Measurements from ENCODE around the gene CAMTA1.

CAMTA1 gene

DNA sequence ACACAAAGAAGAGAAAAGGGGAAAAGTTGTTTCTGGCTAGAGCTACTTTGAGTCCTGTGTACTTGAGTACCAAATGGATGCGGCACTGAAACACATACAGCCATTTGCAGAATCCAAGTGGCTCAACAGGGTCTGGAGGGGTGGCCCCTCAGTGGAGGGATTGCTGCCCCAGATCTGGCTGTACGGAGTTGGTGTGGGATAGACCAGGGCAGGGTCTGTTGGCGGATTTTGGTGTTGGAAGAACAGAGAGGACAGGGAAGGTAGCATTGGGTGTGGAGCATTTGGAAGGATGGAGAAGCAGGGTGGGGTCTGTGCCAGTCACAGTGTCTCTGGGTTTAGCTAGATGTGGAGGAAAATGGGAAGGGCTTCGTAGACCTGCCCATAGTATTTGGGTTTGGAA is 220.5 kb downstream of the CAMTA1 start:
- no peak overlapping the region for H3K4me3 ChIP-seq (ENCODE audit: low read depth, low read length)
- TF ChIP-seq, protein P1, sequence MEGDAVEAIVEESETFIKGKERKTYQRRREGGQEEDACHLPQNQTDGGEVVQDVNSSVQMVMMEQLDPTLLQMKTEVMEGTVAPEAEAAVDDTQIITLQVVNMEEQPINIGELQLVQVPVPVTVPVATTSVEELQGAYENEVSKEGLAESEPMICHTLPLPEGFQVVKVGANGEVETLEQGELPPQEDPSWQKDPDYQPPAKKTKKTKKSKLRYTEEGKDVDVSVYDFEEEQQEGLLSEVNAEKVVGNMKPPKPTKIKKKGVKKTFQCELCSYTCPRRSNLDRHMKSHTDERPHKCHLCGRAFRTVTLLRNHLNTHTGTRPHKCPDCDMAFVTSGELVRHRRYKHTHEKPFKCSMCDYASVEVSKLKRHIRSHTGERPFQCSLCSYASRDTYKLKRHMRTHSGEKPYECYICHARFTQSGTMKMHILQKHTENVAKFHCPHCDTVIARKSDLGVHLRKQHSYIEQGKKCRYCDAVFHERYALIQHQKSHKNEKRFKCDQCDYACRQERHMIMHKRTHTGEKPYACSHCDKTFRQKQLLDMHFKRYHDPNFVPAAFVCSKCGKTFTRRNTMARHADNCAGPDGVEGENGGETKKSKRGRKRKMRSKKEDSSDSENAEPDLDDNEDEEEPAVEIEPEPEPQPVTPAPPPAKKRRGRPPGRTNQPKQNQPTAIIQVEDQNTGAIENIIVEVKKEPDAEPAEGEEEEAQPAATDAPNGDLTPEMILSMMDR (IDR thresholded peaks at IDR 0.05; ENCODE audit: low read depth, low read length, missing control alignments) = no peak

GRCh38 chr1:7006996-7007871 is 222.0 kb downstream of the CAMTA1 start:
- H3K4me3 ChIP-seq (ENCODE audit: low read depth, low read length) = no peak overlapping the region
- no peak for DNase-seq (ENCODE audit: low read depth)
- TF ChIP-seq, protein P1 (IDR thresholded peaks at IDR 0.05; ENCODE audit: low read depth, low read length, missing control alignments) = no peak

More for the DNA sequence above, 220.5 kb downstream of the CAMTA1 start:
- no peak for DNase-seq (ENCODE audit: low read depth)

- TF ChIP-seq, protein P1 (IDR thresholded peaks at IDR 0.05; ENCODE audit: low read depth, low read length, missing control alignments) = no peak
- DNase-seq (ENCODE audit: low read depth) = no peak
- H3K4me3 ChIP-seq (ENCODE audit: low read depth, low read length) = no peak overlapping the region
Measured at GRCh38 chr1:7007902-7008301, 222.6 kb downstream of the CAMTA1 start.

- TF ChIP-seq, protein P1 (IDR thresholded peaks at IDR 0.05; ENCODE audit: low read depth, low read length, missing control alignments) = no peak
- no peak for DNase-seq (ENCODE audit: low read depth)
- no peak overlapping the region for H3K4me3 ChIP-seq (ENCODE audit: low read depth, low read length)
Measured at GRCh38 chr1:7008331-7008730, 223.1 kb downstream of the CAMTA1 start.

GRCh38 chr1:7008975-7009740 is 223.9 kb downstream of the CAMTA1 start:
- TF ChIP-seq, protein P1 (IDR thresholded peaks at IDR 0.05; ENCODE audit: low read depth, low read length, missing control alignments) = no peak
- no peak for DNase-seq (ENCODE audit: low read depth)
- H3K4me3 ChIP-seq (ENCODE audit: low read depth, low read length) = no peak overlapping the region

GRCh38 chr1:7009741-7010525 is 224.7 kb downstream of the CAMTA1 start:
- no peak for DNase-seq (ENCODE audit: low read depth)
- H3K4me3 ChIP-seq (ENCODE audit: low read depth, low read length) = no peak overlapping the region
- TF ChIP-seq, protein P1 (IDR thresholded peaks at IDR 0.05; ENCODE audit: low read depth, low read length, missing control alignments) = no peak

All from GM12864 (cell line).